ENCODE results near the gene PRKN. TPM values are rescaled to one million over a fixed set of nuclear protein-coding genes. Genes with fewer than 3 reads are reported as not detected.

PRKN gene
- total RNA-seq, 2 experiments from 2014 or later, result not detected

DNA sequence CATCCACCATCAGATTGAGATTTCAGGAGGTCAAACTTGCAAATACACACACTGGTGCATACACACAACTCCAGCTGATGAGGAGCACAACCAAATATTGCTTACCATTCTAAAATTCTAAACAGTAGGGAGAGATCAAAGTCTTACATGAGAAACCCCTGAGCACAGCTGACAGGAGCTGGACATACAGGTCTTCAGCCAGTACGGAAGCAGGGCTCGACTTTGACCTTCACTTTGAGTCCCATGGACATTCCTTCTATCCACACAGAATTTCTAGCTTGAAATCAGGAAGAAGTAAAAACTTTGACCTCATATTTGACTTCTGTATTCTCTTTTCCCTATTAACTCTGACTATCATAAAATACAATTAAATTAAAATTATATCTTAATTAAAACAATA is 90.2 kb downstream of the PRKN start:
- Mint-ChIP-seq H3K9me3 (ENCODE audit: low read depth) (peaks cover 4% of the 10 kb centered on the region), H3K36me3 (no peaks in the 10 kb centered on the region), H3K27ac (no peak overlapping the region), H3K4me1 (no peaks in the 10 kb centered on the region), H3K27me3 (no peaks in the 10 kb centered on the region), H3K4me3 (no peak overlapping the region)
- CTCF ChIA-PET, result no interaction called here
- ATAC-seq, result no peak
- no peak for DNase-seq

DNA sequence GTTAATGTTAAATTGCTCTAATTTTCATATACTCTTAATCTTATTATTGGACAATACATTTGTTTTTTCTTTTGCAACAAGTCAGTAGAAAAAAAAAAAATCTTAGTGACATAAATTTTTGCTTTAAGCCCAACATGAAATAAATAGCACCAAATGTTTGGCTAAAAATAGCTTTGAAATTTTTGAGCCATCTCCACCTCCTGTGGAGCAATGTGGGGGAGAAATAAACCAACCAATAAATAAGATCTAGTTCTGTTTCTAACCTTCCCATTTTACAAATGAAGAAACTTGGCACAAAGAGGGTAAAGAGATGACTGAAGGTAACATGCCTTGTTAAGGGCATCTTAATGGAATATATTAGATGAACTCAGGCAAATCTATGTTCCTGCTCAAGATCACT is 91.4 kb downstream of the PRKN start:
- CTCF ChIA-PET, result no interaction called here
- Mint-ChIP-seq H3K4me1 (no peaks in the 10 kb centered on the region), H3K9me3 (ENCODE audit: low read depth) (peaks cover 6% of the 10 kb centered on the region), H3K4me3 (no peak overlapping the region), H3K36me3 (no peaks in the 10 kb centered on the region), H3K27ac (no peak overlapping the region), H3K27me3 (no peaks in the 10 kb centered on the region)
- DNase-seq, result no peak
- ATAC-seq, result no peak

DNA sequence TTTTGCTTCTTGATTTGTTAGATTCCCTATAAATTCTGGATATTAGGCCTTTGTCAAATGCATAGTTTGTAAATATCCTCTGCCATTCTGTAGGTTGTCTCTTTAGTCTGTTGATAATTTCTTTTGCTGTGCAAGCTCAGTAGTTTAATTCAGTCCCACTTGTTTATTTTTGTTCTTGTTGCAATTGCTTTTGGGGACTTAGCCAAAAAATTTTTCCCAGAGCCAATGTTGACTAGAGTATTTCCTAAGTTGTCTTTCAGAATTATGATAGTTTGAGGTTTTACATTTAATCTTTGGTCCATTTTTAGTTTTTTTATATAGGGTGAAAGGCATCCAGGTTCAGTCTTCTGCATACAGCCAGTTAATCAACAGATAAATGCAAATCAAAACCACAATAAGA is 96.0 kb downstream of the PRKN start:
- CTCF ChIA-PET, result no interaction called here
- H3K9me3 Mint-ChIP-seq (ENCODE audit: low read depth), result peaks cover 10% of the 10 kb centered on the region

DNA sequence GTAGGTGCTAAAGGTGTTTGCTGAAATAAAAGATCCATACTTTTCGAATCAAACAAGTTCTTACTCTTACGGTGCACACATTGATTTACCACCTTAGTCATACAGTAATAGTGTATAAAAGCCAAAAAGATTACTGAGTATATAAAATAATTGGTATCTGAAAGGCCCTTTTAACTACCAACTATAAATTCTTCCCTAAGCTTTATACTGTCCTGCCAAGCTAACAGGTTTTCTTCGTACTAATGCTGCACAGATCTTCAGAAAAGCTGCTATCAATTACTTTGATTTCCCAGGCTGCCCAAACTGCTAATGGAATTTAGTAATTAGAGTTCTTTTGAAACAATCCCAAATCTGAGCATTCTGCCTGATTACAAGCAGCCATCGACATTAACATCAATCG is 97.5 kb downstream of the PRKN start:
- H3K36me3 Mint-ChIP-seq, result no peaks in the 10 kb centered on the region
- no peaks in the 10 kb centered on the region for H3K27me3 Mint-ChIP-seq
- ATAC-seq (no peak), DNase-seq (no peak)
- no peak overlapping the region for H3K4me3 Mint-ChIP-seq
- no peaks in the 10 kb centered on the region for H3K4me1 Mint-ChIP-seq
- CTCF ChIA-PET, result no interaction called here
- H3K9me3 Mint-ChIP-seq (ENCODE audit: low read depth), result peaks cover 11% of the 10 kb centered on the region
- no peak overlapping the region for H3K27ac Mint-ChIP-seq

More for the DNA sequence above, 96.0 kb downstream of the PRKN start:
- H3K36me3 Mint-ChIP-seq, result no peaks in the 10 kb centered on the region
- H3K4me1 Mint-ChIP-seq, result no peaks in the 10 kb centered on the region
- H3K4me3 Mint-ChIP-seq, result no peak overlapping the region
- no peaks in the 10 kb centered on the region for H3K27me3 Mint-ChIP-seq
- no peak overlapping the region for H3K27ac Mint-ChIP-seq
- ATAC-seq (no peak), DNase-seq (no peak)

DNA sequence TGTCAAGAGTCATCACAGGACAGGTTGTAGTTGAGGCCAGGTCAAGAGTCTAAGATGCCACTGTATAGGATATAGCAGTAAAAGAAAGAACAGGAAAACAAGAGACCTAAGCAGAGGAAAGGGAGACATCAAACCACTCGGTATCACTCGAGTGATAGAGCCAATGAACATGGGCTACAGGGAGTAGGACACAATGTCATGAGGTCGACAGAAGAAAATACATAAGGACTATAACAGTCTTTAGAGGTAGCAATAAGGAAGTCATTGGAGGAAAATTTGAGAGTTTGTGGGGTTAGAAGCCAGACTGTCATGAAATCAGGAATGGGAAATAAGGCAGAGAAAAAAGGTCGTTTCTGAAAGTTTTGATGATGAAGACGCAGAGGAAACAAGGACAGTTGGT is 99.7 kb downstream of the PRKN start:
- H3K9me3 Mint-ChIP-seq (ENCODE audit: low read depth), result peaks cover 11% of the 10 kb centered on the region
- ATAC-seq, result no peak
- H3K4me1 Mint-ChIP-seq, result no peaks in the 10 kb centered on the region
- H3K27me3 Mint-ChIP-seq, result no peaks in the 10 kb centered on the region
- CTCF ChIA-PET, result no interaction called here
- no peak for DNase-seq
- no peak overlapping the region for H3K4me3 Mint-ChIP-seq
- H3K27ac Mint-ChIP-seq, result no peak overlapping the region
- no peaks in the 10 kb centered on the region for H3K36me3 Mint-ChIP-seq

DNA sequence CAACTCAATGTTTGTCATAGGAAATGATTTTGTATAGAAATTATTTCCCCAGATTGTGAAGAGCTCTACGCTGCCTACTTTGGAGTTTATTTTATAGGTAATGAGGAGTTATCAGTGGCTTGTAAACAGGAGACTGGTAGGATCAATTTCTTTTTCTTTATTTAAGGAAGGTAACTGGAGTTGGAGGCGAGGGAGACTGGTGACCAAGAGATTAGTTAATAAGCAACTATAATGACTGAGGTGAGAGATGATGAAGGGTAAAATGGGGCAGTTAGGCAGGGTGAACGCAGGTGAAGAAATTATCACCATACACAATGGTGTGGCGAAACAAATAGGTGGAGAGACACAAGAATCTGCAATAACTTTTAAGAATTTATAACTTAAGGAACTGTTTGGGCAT is 100.2 kb downstream of the PRKN start:
- Mint-ChIP-seq H3K4me3 (no peak overlapping the region), H3K36me3 (no peaks in the 10 kb centered on the region), H3K4me1 (no peaks in the 10 kb centered on the region), H3K27me3 (no peaks in the 10 kb centered on the region), H3K27ac (no peak overlapping the region), H3K9me3 (ENCODE audit: low read depth) (peaks cover 9% of the 10 kb centered on the region)
- DNase-seq (no peak), ATAC-seq (no peak)
- CTCF ChIA-PET, result no interaction called here

DNA sequence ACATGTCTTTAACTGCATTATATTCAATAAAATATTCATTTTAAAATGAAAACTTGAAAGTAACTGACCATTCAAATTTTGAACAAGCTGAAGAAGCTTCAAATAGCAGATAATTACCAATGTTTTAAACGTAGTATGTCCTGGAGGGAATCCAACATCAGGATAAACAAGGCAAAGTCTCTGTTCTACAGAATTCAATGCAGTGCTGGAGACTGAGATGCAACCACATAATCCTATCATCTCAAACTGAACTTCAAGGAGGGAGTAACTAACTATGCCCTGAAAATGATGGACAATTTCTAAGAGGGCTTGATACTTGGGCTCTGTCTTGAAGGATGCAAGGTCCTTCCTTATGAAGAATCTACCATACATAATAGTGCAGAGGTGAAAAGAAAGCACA is 100.7 kb downstream of the PRKN start:
- no peak for DNase-seq
- Mint-ChIP-seq H3K27me3 (no peaks in the 10 kb centered on the region), H3K4me1 (no peaks in the 10 kb centered on the region), H3K9me3 (ENCODE audit: low read depth) (peaks cover 6% of the 10 kb centered on the region), H3K27ac (no peak overlapping the region), H3K36me3 (no peaks in the 10 kb centered on the region), H3K4me3 (no peak overlapping the region)
- CTCF ChIA-PET, result no interaction called here
- ATAC-seq, result no peak

DNA sequence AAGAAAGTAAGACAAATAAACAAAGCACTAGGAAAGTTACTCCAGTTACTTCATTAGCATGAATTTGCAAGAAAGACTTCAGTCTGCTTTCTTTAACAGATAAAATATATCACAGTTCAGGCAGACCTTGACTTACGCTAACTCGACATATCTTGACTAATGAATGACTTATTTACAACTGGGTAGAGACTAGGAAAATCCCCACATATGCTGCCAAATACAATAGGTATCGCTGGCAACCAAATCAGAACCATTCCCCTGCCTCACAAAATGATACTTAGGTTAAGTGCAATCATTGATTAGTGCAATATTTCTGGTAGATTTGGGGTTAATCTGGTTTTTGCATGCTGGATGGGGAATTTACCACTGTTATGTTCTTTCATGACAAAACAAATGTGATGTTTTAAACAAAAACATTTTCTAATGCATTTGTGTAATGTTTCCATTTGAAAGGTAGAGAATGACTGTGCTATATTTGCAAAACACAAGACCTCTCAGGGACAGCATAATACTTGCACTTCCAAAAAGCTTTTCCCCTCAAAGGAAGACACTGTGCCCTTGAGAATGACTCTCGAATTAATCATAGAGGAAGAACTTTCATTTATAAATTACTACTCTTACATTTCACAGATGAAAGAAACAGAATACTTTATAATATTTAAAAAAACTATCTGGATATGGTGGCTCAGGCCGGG is 101.6 kb downstream of the PRKN start:
- Mint-ChIP-seq H3K4me3 (no peak overlapping the region), H3K4me1 (no peaks in the 10 kb centered on the region), H3K27me3 (no peaks in the 10 kb centered on the region), H3K27ac (no peak overlapping the region), H3K9me3 (ENCODE audit: low read depth) (peaks cover 6% of the 10 kb centered on the region), H3K36me3 (no peaks in the 10 kb centered on the region)
- DNase-seq, result no peak
- CTCF ChIA-PET, result no interaction called here
- no peak for ATAC-seq

DNA sequence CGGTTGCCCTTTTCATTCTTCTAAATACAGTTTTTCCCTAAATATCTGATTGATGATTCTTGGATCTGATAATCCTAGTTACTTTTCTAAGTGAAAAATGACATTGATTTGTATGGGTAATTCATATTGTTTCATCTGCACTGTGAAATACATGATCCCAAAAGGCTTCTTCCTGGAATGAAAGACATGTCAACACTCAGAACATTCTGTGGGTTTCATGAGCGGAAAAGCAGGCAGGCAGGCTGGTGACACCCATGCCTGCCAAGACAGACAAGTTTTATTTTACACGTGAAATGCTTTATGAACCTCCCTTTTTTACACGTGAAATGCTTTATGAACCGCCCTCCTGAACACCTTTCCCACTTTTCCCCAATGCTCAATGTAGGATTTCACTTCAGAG is 105.0 kb downstream of the PRKN start:
- CTCF ChIA-PET, result no interaction called here
- DNase-seq (no peak), ATAC-seq (no peak)
- Mint-ChIP-seq H3K4me3 (no peak overlapping the region), H3K27ac (no peak overlapping the region), H3K27me3 (no peaks in the 10 kb centered on the region), H3K4me1 (no peaks in the 10 kb centered on the region), H3K9me3 (ENCODE audit: low read depth) (peaks cover 3% of the 10 kb centered on the region), H3K36me3 (no peaks in the 10 kb centered on the region)

DNA sequence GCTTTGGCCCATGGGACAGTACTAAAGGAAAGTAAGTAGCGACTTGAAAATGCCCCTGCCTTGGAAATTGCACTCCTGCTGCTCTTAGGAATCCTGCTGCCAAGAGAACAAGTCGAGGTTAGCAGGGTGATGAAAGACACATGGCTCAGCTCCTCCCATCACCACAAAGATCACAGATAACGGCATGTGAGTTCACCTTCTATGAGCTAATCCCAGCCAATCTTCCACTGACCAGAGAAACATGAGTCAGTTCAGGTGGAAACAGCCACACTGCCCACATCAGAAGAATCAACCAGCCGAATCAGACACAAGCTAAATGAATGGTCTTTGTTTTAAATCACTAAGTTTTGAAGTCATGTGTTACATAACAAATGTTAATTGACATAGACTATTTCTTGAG is 106.3 kb downstream of the PRKN start:
- DNase-seq, result no peak
- CTCF ChIA-PET, result no interaction called here
- no peaks in the 10 kb centered on the region for H3K27me3 Mint-ChIP-seq

DNA sequence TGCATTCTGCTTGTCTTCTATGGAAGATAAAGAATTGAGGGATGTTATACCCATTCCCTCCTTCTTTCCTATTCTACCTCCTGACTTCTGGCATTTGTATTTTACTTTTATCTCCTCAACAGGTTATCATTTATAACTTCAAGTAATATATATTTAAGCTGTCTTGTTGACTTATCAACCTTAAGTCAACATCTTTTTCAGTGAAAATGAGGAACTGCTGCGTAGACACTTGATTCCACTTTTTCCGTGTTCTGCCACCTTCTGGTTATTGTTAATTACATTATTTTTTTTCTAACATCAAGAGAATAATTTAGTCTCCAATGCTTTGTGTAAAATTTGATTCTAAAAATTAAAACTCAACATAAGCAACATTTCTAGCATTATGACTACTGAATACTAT is 107.5 kb downstream of the PRKN start:
- no peaks in the 10 kb centered on the region for H3K27me3 Mint-ChIP-seq
- H3K4me3 Mint-ChIP-seq, result no peak overlapping the region
- H3K4me1 Mint-ChIP-seq, result no peaks in the 10 kb centered on the region
- no peak for DNase-seq
- H3K27ac Mint-ChIP-seq, result no peak overlapping the region
- ATAC-seq, result no peak
- H3K9me3 Mint-ChIP-seq (ENCODE audit: low read depth), result no peaks in the 10 kb centered on the region
- no peaks in the 10 kb centered on the region for H3K36me3 Mint-ChIP-seq
- CTCF ChIA-PET, result no interaction called here

More for the DNA sequence above, 106.3 kb downstream of the PRKN start:
- ATAC-seq, result no peak
- Mint-ChIP-seq H3K4me1 (no peaks in the 10 kb centered on the region), H3K4me3 (no peak overlapping the region), H3K9me3 (ENCODE audit: low read depth) (peaks cover 3% of the 10 kb centered on the region), H3K36me3 (no peaks in the 10 kb centered on the region), H3K27ac (no peak overlapping the region)

DNA sequence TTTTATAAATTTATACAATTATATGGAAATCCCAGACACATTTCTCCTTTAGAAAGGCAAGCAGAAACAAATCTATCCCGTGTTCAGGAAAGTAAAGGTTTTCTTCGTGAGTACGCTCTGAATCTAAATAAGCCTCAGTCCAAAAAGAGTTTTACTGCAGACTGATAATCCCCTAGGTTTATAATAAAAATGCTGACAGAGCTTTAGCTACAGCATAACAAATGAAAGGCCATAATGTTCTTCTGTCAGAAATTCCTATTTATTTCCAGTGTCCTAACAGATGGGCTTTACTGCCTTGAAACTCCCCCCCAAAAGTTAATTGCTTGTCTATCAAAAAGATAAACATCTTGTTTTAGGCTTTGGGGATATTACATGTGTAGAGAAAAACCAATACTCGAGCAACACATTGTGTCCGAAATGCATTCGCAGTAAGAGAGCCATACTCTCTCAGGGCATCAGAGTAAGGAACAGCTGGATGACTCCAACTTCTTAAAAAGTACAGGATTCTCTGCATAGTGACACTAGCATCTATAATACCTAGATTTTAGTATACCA is 109.0 kb downstream of the PRKN start:
- no peaks in the 10 kb centered on the region for H3K36me3 Mint-ChIP-seq
- H3K27me3 Mint-ChIP-seq, result no peaks in the 10 kb centered on the region
- H3K9me3 Mint-ChIP-seq (ENCODE audit: low read depth), result no peaks in the 10 kb centered on the region
- no peak overlapping the region for H3K4me3 Mint-ChIP-seq
- DNase-seq (no peak), ATAC-seq (no peak)
- no peaks in the 10 kb centered on the region for H3K4me1 Mint-ChIP-seq
- no peak overlapping the region for H3K27ac Mint-ChIP-seq
- CTCF ChIA-PET, result no interaction called here

DNA sequence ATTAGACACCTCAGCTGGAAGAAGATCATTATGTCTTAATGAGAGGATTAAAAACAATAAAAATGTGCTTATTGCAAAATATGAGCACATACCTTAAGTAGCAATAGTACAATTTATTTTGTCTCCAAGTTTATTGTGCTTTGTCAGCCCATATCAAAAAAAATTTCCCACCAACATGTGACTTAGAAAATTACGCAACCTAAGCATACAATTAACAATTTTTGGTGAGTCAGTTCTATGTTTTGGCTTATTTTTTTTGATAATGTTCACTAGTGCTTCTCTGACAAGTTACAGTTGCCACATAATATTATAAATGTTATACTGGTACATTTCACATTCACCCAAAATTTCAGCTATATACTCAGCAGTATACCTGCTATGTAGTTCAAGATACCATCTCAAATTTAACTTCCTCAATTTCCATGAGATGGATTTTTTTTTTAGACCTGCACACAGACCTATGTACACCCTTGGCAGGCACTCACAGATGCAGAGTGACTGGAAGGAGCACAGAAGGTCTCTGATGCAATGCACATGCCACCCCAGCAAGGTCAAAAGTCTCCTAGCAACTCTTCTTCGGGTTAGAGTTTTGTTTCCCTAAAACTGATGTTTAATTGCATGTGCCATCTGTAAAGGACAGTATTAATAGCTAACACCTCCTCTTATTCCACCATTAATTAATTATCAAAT is 112.4 kb downstream of the PRKN start:
- no peaks in the 10 kb centered on the region for H3K4me1 Mint-ChIP-seq
- no peak overlapping the region for H3K27ac Mint-ChIP-seq
- no peaks in the 10 kb centered on the region for H3K9me3 Mint-ChIP-seq (ENCODE audit: low read depth)
- DNase-seq, result no peak
- H3K27me3 Mint-ChIP-seq, result no peaks in the 10 kb centered on the region
- CTCF ChIA-PET, result no interaction called here
- H3K36me3 Mint-ChIP-seq, result no peaks in the 10 kb centered on the region
- no peak for ATAC-seq
- H3K4me3 Mint-ChIP-seq, result no peak overlapping the region

DNA sequence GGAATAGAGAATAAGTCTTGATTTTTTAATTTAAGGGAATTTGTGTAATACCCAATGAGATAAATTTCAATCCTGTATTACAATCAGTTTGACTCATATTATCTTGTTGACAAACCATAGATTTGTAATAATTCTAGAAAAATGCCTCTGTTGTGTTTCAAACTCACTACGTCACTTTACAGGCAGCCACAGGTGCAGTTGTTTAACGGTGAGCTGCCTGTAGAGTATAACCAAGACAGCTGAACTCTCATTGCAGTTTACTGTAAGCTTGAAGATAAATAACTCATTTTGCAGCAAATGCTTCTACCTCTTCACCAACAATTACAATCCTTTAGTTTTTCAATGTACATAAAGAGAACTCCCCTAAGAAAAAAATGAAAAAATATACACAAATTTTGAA is 114.3 kb downstream of the PRKN start:
- no peak for DNase-seq
- H3K36me3 Mint-ChIP-seq, result no peaks in the 10 kb centered on the region
- no peaks in the 10 kb centered on the region for H3K9me3 Mint-ChIP-seq (ENCODE audit: low read depth)
- CTCF ChIA-PET, result no interaction called here
- H3K27ac Mint-ChIP-seq, result no peak overlapping the region
- no peaks in the 10 kb centered on the region for H3K4me1 Mint-ChIP-seq
- H3K4me3 Mint-ChIP-seq, result no peak overlapping the region
- H3K27me3 Mint-ChIP-seq, result no peaks in the 10 kb centered on the region
- ATAC-seq, result no peak
